ENCODE results near the gene NPEPPS. TPM values are rescaled to one million over a fixed set of nuclear protein-coding genes. Genes with fewer than 3 reads are reported as not detected.

Gene NPEPPS
- total and polyA plus RNA-seq, 2 of the 13 experiments (the other 11 are each of a cell fraction or from before 2014, with no cell fraction given): 53.5 to 127 TPM

- H3K36me3 ChIP-seq (replicated peaks in 1 of 2; ENCODE audit: control insufficient read depth in 1 of 2, insufficient read depth in 2 of 2, low read length in 2 of 2): peaks cover 19 to 65% of the 10 kb centered on the region in 2 experiments
- no peaks in the 10 kb centered on the region for H3K9me3 ChIP-seq (ENCODE audit: low read length)
- no peak for FAIRE-seq
These were observed 76.6 kb downstream of the NPEPPS start for GRCh38 chr17:47607481-47607880.

GRCh38 chr17:47611372-47612350 is 80.8 kb downstream of the NPEPPS start:
- 83% methylated on average over 5 of the region's 5 CpGs for WGBS (ENCODE audit: low lambda C conversion rate)
- Histone ChIP-seq H3K4me3 (replicated peaks in 1 of 3; ENCODE audit: insufficient read depth in 1 of 3, low read depth in 2 of 3, low read length in 3 of 3) (no peak overlapping the region), H3K27ac (ENCODE audit: extremely low read length, insufficient read depth, low read length) (no peak overlapping the region), H3K9me3 (ENCODE audit: low read length) (no peaks in the 10 kb centered on the region), H3K79me2 (ENCODE audit: insufficient read depth, low read length) (no peaks in the 10 kb centered on the region), H4K20me1 (ENCODE audit: insufficient read depth, low read length) (no peaks in the 10 kb centered on the region), H3K4me1 (ENCODE audit: insufficient read depth, low read length) (0 out of 2 replicates have a peak, but pooled peaks cover 10% of the 10 kb centered on the region), H3K36me3 (replicated peaks in 1 of 2; ENCODE audit: control insufficient read depth in 1 of 2, insufficient read depth in 2 of 2, low read length in 2 of 2) (peaks cover 13 to 65% of the 10 kb centered on the region in 2 experiments), H3K9ac (ENCODE audit: insufficient read depth, low read depth, low read length) (no peak overlapping the region), H2AFZ (ENCODE audit: low read length) (no peak overlapping the region), H3K4me2 (ENCODE audit: low read depth, low read length) (no peak overlapping the region), H3K27me3 (ENCODE audit: control insufficient read depth in 1 of 2, insufficient read depth in 2 of 2, low read length in 2 of 2) (no peaks in the 10 kb centered on the region)
- ATAC-seq (no peak), FAIRE-seq (no peak), DNase-seq (ENCODE audit: low spot score) (no peak)
- intact Hi-C loops (cut with micrococcal nuclease; ENCODE audit: unreplicated experiment): loop anchor here (10.0 kb wide), 2 partner anchors 247 to 387 kb away; no protein-coding TSS in a partner anchor
- POLR2A ChIA-PET: no interaction called here
- in situ Hi-C loops (cut with HindIII; ENCODE audit: extremely low pct_ligation_motif_present, low pct_unique_long_range_greater_than_20kb): loop anchor here (25.0 kb wide), 2 partner anchors 99 to 249 kb away; no protein-coding TSS in a partner anchor
- BruUV-seq (replicated peaks): no TSS peak
- CTCF ChIA-PET (ENCODE audit: low intra/inter-chr PET ratio, low total read pairs): no interaction called here
- TF ChIP-seq ZNF670 (CRISPR knock-in tag; IDR thresholded peaks at IDR 0.05; ENCODE audit: borderline replicate concordance) (no peak), ZNF776 (CRISPR knock-in tag; IDR thresholded peaks at IDR 0.05) (no peak), ZNF800 (CRISPR knock-in tag; IDR thresholded peaks at IDR 0.05) (no peak), ZNF839 (CRISPR knock-in tag; IDR thresholded peaks at IDR 0.05; ENCODE audit: borderline replicate concordance) (no peak), IKZF5 (CRISPR knock-in tag; IDR thresholded peaks at IDR 0.05) (no peak), ATF5 (CRISPR knock-in tag; IDR thresholded peaks at IDR 0.05; ENCODE audit: low read depth) (no peak)

More at GRCh38 chr17:47607481-47607880, 76.6 kb downstream of the NPEPPS start:
- POLR2A ChIA-PET: no interaction called here
- no peaks in the 10 kb centered on the region for H3K79me2 ChIP-seq (ENCODE audit: insufficient read depth, low read length)
- over 99% methylated on average over 3 of the region's 3 CpGs for WGBS (ENCODE audit: low lambda C conversion rate)
- in situ Hi-C loops (cut with HindIII; ENCODE audit: extremely low pct_ligation_motif_present, low pct_unique_long_range_greater_than_20kb) (loop anchor here (25.0 kb wide), 2 partner anchors 95 to 245 kb away; no protein-coding TSS in a partner anchor), intact Hi-C loops (cut with micrococcal nuclease; ENCODE audit: unreplicated experiment) (no loop called here)
- DNase-seq (ENCODE audit: low spot score) (no peak), ATAC-seq (no peak)
- no peak overlapping the region for H2AFZ ChIP-seq (ENCODE audit: low read length)
- no peak overlapping the region for H3K27ac ChIP-seq (ENCODE audit: extremely low read length, insufficient read depth, low read length)
- CTCF ChIA-PET (ENCODE audit: low intra/inter-chr PET ratio, low total read pairs): no interaction called here
- no peaks in the 10 kb centered on the region for H4K20me1 ChIP-seq (ENCODE audit: insufficient read depth, low read length)
- no peaks in the 10 kb centered on the region for H3K27me3 ChIP-seq (ENCODE audit: control insufficient read depth in 1 of 2, insufficient read depth in 2 of 2, low read length in 2 of 2)
- TF ChIP-seq HOXA9 (CRISPR knock-in tag; IDR thresholded peaks at IDR 0.05; ENCODE audit: borderline replicate concordance) (no peak), DMAP1 (CRISPR knock-in tag; IDR thresholded peaks at IDR 0.05) (no peak), ATF4 (CRISPR knock-in tag; IDR thresholded peaks at IDR 0.05) (no peak)
- H3K4me2 ChIP-seq (ENCODE audit: low read depth, low read length): no peak overlapping the region
- no TSS peak for BruUV-seq (replicated peaks)
- no peak overlapping the region for H3K4me3 ChIP-seq (replicated peaks in 1 of 3; ENCODE audit: insufficient read depth in 1 of 3, low read depth in 2 of 3, low read length in 3 of 3)
- H3K4me1 ChIP-seq (ENCODE audit: insufficient read depth, low read length): peaks cover 31% of the 10 kb centered on the region
- H3K9ac ChIP-seq (ENCODE audit: insufficient read depth, low read depth, low read length): no peak overlapping the region
